Activated T-cell treated with anti-CD3 and anti-CD28 coated beads, Interleukin-2, amount 50 U/mL, for 4 hours (primary cell): Measurements from ENCODE around the gene ZSWIM6. TPM values are rescaled to one million over a fixed set of nuclear protein-coding genes. Genes with fewer than 3 reads are reported as not detected.

ENCODE experiments used
- ATAC-seq, 2 donors: fragments of 200-7000 bp; cut with Tn5 transposase; one replicate each; pipeline ENCODE4 v1.10.0; 2021
- DNase-seq: peaks from one replicate; pipeline ENCODE4 v3.0.0-alpha.2; 2020
- H3K27me3 Mint-ChIP-seq: one replicate; pipeline ENCODE4 v1.8.0; 2021; ENCODE audit warnings: low read depth, mixed read lengths
- H3K36me3 Mint-ChIP-seq: one replicate; pipeline ENCODE4 v1.8.0; 2022; ENCODE audit warnings: mixed read lengths; ENCODE audit not compliant: insufficient read depth
- H3K4me1 Mint-ChIP-seq: one replicate; pipeline ENCODE4 v1.8.0; 2021; ENCODE audit warnings: low read depth, mixed read lengths
- H3K4me3 Mint-ChIP-seq: one replicate; pipeline ENCODE4 v1.8.0; 2021; ENCODE audit warnings: mild to moderate bottlenecking, moderate library complexity, mixed read lengths
- H3K9me3 Mint-ChIP-seq: one replicate; pipeline ENCODE4 v1.8.0; 2021; ENCODE audit warnings: mixed read lengths
- total RNA-seq, 3 donors: library from RNA; stranded (reverse); gene quantifications; one replicate each; pipeline ENCODE4 v1.2.1, GENCODE V29; 2021

Gene ZSWIM6
- total RNA-seq, 3 donors from 2014 or later = 5.4 to 6.9 (median 5.8) TPM

GRCh38 chr5:61299261-61299681, 32.8 kb upstream of the ZSWIM6 start:
- Mint-ChIP-seq H3K4me1 (no peaks in the 10 kb centered on the region), H3K36me3 (no peaks in the 10 kb centered on the region), H3K4me3 (no peak overlapping the region), H3K27me3 (no peaks in the 10 kb centered on the region), H3K9me3 (no peaks in the 10 kb centered on the region)
- ATAC-seq (no peak), DNase-seq (no peak)

- Mint-ChIP-seq H3K36me3 (no peaks in the 10 kb centered on the region), H3K4me3 (no peak overlapping the region), H3K27me3 (peaks cover 10% of the 10 kb centered on the region), H3K4me1 (peaks cover 3% of the 10 kb centered on the region), H3K9me3 (no peaks in the 10 kb centered on the region)
- ATAC-seq (no peak), DNase-seq (no peak)
These were observed 30.5 kb upstream of the ZSWIM6 start for GRCh38 chr5:61301341-61302199.

DNA sequence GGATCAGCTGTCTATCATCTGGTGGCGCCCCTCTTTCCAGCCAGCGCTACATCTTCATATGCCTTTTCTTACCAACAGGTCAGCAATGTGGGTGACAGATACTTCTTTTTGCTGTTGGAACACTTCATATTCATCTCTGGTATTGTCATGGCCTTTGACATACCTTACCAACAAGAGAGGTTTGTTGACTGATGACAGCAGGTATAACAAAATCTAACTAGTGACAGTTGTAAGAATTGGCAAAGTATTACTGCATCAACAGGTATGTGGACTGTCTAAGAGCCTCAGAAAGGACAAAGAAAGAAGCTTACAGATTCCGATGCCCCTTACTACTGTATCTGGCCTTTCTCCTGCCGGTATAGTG, 29.9 kb upstream of the ZSWIM6 start:
- ATAC-seq (no peak), DNase-seq (no peak)
- Mint-ChIP-seq H3K27me3 (peaks cover 11% of the 10 kb centered on the region), H3K36me3 (no peaks in the 10 kb centered on the region), H3K9me3 (no peaks in the 10 kb centered on the region), H3K4me3 (no peak overlapping the region), H3K4me1 (peaks cover 3% of the 10 kb centered on the region)

- peaks cover 3% of the 10 kb centered on the region for H3K4me1 Mint-ChIP-seq
- peaks cover 11% of the 10 kb centered on the region for H3K27me3 Mint-ChIP-seq
- H3K36me3 Mint-ChIP-seq = no peaks in the 10 kb centered on the region
- H3K4me3 Mint-ChIP-seq = no peak overlapping the region
- ATAC-seq = no peak
- H3K9me3 Mint-ChIP-seq = no peaks in the 10 kb centered on the region
- no peak for DNase-seq
These were observed 28.7 kb upstream of the ZSWIM6 start for GRCh38 chr5:61303346-61303745.

- DNase-seq = no peak
- no peaks in the 10 kb centered on the region for H3K9me3 Mint-ChIP-seq
- no peak overlapping the region for H3K4me3 Mint-ChIP-seq
- H3K4me1 Mint-ChIP-seq = peaks cover 3% of the 10 kb centered on the region
- H3K36me3 Mint-ChIP-seq = no peaks in the 10 kb centered on the region
- H3K27me3 Mint-ChIP-seq = peaks cover 16% of the 10 kb centered on the region
- ATAC-seq = no peak
These were observed 27.3 kb upstream of the ZSWIM6 start for GRCh38 chr5:61304590-61305381.

GRCh38 chr5:61306531-61307131, 25.4 kb upstream of the ZSWIM6 start:
- Mint-ChIP-seq H3K36me3 (no peaks in the 10 kb centered on the region), H3K9me3 (no peaks in the 10 kb centered on the region), H3K4me3 (no peak overlapping the region), H3K4me1 (peaks cover 3% of the 10 kb centered on the region), H3K27me3 (peaks cover 21% of the 10 kb centered on the region)
- DNase-seq (no peak), ATAC-seq (peak; percentile 92 to 95)

DNA sequence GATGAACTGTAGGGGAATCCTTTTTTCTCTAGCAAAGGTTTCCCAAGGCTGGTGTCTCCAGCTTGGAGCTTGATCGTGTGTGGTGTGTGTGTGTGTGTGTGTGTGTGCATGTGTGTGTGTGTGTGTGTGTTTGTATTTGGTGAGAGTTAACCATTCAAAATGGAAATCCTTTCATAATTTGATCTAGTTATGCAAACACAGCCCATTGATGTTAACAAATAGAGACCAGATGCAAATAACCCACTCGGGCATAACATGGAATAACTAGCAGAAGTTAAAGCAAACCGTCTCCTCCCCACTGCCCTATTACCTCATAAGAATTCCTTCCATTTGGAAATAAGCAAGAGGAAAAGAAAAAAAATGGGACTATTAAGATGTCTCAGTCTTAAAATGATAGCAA, 24.9 kb upstream of the ZSWIM6 start:
- no peak for ATAC-seq
- Mint-ChIP-seq H3K27me3 (peaks cover 21% of the 10 kb centered on the region), H3K4me3 (no peak overlapping the region), H3K9me3 (no peaks in the 10 kb centered on the region), H3K36me3 (no peaks in the 10 kb centered on the region), H3K4me1 (peaks cover 3% of the 10 kb centered on the region)
- DNase-seq = no peak

DNA sequence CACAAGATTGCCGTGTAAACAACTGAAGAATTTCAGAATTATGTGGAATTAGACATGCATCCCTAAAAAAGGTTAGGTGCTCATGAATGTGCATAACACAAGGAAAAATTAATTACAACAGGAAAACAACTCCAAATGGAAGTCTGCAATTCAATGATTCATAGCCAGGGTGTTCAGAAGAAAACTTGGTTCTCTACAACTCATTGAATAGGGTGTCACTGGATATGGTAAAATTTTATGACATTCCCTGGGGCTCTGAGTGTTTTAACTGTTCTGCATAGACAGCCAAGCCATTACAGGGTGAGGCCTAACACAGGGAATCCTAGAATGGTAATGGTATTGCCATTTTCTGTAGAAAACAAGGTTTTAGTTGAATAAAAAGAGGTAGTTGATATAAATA, 24.4 kb upstream of the ZSWIM6 start:
- H3K27me3 Mint-ChIP-seq = peaks cover 21% of the 10 kb centered on the region
- peaks cover 3% of the 10 kb centered on the region for H3K4me1 Mint-ChIP-seq
- no peak overlapping the region for H3K4me3 Mint-ChIP-seq
- H3K9me3 Mint-ChIP-seq = no peaks in the 10 kb centered on the region
- ATAC-seq (no peak), DNase-seq (no peak)
- no peaks in the 10 kb centered on the region for H3K36me3 Mint-ChIP-seq

- no peak for DNase-seq
- Mint-ChIP-seq H3K4me3 (no peak overlapping the region), H3K9me3 (no peaks in the 10 kb centered on the region), H3K27me3 (peaks cover 25% of the 10 kb centered on the region), H3K36me3 (no peaks in the 10 kb centered on the region), H3K4me1 (peaks cover 3% of the 10 kb centered on the region)
- no peak for ATAC-seq
These were observed 23.3 kb upstream of the ZSWIM6 start for GRCh38 chr5:61308712-61309111.

- ATAC-seq = no peak
- H3K9me3 Mint-ChIP-seq = no peaks in the 10 kb centered on the region
- no peak overlapping the region for H3K4me3 Mint-ChIP-seq
- DNase-seq = no peak
- H3K36me3 Mint-ChIP-seq = no peaks in the 10 kb centered on the region
- peaks cover 3% of the 10 kb centered on the region for H3K4me1 Mint-ChIP-seq
- H3K27me3 Mint-ChIP-seq = peaks cover 27% of the 10 kb centered on the region
These were observed 22.9 kb upstream of the ZSWIM6 start for GRCh38 chr5:61309115-61309514.

DNA sequence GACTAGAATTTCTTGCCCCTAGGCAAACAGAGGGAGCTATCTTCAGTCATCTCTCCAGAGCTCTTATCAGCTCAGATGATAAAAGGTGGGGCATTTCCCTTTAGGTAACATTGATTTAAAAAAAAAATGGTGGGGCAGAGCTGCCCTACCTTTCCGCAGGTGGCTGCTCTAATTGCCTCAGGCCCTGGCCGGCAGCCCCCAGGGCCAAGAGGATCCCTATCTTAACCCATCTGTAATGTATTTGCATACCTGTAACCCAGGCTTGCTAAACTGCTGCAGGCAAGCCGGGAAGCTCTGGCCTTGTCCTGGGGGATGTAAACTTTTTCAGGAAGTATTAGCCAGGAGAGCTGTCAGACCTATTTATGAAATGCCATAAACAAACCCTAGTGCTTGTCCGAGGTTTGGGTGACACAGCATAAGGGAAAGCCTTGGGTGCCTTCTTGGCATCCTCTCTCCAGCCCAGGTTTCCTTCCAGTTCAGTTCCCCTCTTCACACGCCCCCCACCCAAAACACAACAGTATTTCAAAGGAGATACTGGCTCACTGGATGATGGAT, 20.9 kb upstream of the ZSWIM6 start:
- DNase-seq = no peak
- Mint-ChIP-seq H3K36me3 (no peaks in the 10 kb centered on the region), H3K27me3 (peaks cover 23% of the 10 kb centered on the region), H3K4me1 (peaks cover 3% of the 10 kb centered on the region), H3K4me3 (no peak overlapping the region), H3K9me3 (no peaks in the 10 kb centered on the region)
- ATAC-seq = no peak

DNA sequence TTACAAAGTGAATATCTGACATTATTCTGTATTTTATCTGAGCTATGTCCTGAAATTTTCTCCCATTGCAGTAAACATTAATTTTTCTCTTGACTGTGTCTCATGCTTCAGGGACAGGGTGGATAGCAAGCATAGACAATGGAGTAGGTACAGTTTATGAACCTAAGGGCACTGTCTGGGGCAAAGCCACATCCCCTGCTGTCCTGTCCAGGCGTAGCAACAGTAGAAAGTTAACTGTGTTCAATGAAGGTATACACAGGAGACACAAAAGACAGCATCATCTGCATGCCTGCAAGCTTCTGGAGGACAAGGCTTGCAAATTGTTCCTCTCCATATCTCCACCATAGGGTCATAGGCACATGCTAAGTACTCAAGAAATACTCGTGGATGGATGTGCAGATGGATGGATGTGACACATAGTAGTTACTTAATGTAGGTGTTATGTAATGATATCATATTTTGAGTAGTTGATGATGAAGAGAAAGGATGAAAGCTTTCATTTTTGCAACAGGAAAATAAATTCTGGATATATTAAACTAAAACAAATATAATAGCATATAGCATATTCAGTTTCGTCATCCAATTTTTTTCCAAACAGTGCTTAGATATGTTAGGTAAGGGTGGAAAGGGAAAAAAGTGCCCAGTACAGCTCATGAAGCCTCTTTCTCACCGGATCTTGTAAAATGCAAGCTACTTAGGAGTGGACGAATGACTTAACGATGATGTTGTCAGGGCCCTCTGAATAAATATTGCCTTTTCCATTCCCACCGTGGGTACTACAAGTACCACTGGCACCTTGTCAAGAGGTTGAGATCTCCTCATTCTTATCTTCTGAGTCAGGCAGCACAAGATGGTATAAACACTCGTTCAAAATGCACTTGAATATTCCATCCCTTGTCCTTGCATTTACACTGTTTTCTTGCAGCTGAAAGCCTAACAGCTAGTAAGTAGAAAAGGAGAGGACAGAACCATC, 19.9 kb upstream of the ZSWIM6 start:
- no peak overlapping the region for H3K4me3 Mint-ChIP-seq
- H3K27me3 Mint-ChIP-seq = peaks cover 20% of the 10 kb centered on the region
- ATAC-seq (no peak), DNase-seq (no peak)
- no peaks in the 10 kb centered on the region for H3K4me1 Mint-ChIP-seq
- H3K36me3 Mint-ChIP-seq = no peaks in the 10 kb centered on the region
- H3K9me3 Mint-ChIP-seq = no peaks in the 10 kb centered on the region

DNA sequence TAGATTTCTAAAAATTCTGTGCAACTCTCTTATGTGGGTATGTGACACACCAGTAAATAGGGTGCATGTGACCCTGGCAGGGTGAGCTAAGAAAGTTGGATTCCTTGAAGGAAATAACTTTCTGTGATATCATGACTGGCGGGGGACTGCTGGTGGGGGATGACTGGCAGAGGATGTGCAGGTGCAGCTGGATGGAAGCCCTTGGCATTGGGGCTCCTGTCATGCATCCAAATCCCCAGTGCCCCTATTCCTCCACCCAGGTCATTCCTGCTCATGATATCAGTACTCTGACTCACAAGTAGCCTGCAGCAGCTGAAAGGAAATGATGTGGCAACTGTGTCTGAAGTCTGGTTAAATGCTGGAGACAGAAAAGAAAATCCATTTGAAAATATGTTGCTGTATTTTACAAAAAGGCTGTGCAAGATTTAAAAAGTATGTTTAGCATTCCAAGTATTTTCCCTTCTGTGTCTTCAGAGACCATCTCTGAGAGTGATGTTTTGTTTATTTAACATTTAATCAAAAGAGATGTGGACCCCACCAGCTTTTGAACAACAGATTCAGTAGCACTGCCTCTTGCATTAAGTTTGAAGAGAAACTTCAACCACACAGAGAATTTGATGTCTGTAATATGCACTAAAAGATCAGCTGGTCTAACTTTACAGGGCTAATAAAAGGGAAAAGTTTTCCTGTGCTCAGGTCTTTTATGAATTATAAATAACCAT, 17.9 kb upstream of the ZSWIM6 start:
- no peak overlapping the region for H3K4me3 Mint-ChIP-seq
- ATAC-seq (no peak), DNase-seq (no peak)
- H3K27me3 Mint-ChIP-seq = peaks cover 18% of the 10 kb centered on the region
- no peaks in the 10 kb centered on the region for H3K9me3 Mint-ChIP-seq
- H3K4me1 Mint-ChIP-seq = no peaks in the 10 kb centered on the region
- no peaks in the 10 kb centered on the region for H3K36me3 Mint-ChIP-seq
